ENCODE results near the gene ATP5F1C.

DNA sequence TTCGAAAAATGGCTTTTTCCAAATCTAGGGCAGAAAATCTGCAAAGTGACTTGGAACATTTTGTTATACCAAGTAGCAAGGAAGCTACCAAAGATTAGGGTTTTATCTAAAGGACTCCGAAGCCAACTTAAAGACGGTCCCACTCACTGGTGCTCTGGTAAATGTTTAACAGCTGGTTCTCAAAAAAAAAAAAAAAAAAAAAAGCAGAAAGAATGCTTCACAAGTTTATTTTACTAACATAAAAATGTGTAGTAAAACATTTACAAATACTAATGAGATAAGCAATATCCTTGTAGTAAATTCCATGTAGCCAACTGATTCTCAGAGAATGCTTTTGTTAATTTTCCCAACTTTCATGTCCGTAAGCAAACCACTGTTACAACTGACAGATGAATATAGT, 68.7 kb downstream of the ATP5F1C start:
- TF ChIP-seq POLR2A (IDR thresholded peaks at IDR 0.05; ENCODE audit: low read depth, low read length) (no peak), POLR2AphosphoS5 (IDR thresholded peaks at IDR 0.05; ENCODE audit: low read depth, low read length) (no peak), TAF1 (IDR thresholded peaks at IDR 0.05; ENCODE audit: borderline replicate concordance, low read depth, low read length) (no peak)

Data from GM12892 (cell line).